Colon (tissue), 2 donors: Measurements from ENCODE around the gene FGR.

ENCODE experiments used
- FAIRE-seq: peaks from 2 replicates; lab custom pipeline; 2012; peaks lifted over from hg19 to GRCh38; lab: Jason Lieb, UNC
- donor health status: control.
- donor health status: control.

The FGR gene

DNA sequence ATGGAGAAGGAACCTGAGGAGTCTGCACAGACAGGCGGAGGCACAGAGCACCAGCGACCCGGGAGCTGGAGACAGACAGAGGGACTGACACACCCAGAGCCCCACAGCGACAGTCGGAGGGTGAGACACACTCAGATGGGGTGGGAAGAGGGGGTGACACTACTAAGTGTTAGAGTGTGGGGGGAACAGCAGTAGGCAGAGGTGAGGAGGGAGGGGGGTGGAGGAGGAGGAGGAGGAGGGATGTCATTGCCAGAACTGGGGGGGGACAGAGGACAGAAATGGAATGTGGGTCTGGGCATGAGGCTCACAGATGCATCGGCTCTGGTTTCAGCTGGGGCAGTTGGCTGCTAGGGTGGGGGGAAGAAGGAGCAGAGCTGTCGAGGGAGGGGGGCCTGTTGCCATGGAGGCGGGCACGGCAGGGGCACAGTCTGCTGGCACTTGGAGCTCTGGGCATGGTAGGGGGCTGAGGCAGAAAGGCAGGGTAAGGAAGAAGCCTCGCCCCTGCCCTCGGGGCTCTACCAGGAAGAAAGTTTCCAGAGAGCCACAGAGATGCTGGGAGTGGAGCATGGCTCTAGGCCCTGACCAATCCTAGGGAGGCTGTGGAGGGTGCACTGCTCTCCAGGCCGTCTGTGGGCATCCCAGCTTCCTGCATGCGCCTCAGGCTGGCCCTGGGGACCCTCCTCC lies 68.4 kb downstream of the FGR start:
- no peak for FAIRE-seq

DNA sequence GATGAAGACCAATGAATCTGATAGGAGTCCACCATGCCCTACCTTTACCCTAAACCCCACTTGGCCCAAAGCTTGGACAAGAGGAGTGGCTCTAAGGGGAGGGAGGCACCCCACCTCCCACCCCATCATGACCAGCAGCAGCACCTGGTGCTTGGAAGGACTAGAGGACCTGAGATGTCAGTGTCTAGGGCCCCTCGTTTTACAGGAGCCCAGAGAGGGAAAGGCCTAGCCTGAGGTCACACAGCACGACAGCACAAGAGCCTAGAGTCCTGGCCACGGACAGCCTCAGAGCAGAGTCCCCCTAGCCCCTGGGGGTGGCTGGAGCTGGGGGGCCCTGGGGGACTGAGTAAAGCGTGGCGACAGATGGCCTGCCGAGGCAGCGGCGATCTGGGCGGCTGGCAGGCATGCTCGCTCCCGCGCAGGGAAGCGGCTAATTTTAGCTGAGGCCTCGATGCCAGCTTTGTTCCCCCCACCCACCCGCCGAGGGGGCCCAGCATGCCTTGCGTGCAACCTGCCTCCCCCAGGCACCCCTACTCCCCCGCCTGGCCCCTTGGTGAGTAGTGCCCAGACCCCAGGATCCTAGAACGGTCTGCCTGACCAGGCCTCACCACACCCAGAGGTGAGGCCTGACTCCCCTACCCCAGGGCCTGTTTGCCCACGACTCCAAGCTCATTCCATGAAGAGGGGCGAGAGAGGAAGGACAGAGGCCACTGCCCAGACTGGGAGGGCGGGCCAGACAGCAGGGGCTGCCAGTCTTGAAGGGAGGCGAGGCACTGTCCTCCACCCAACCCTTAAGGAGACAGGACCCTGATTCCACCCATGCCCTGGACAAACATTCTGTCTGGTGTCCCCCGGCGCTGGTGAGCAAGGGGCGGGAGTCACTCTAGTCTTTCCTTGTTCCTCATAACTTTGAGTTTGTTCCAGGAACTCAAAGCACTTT lies 70.0 kb downstream of the FGR start:
- FAIRE-seq, result no peak

DNA sequence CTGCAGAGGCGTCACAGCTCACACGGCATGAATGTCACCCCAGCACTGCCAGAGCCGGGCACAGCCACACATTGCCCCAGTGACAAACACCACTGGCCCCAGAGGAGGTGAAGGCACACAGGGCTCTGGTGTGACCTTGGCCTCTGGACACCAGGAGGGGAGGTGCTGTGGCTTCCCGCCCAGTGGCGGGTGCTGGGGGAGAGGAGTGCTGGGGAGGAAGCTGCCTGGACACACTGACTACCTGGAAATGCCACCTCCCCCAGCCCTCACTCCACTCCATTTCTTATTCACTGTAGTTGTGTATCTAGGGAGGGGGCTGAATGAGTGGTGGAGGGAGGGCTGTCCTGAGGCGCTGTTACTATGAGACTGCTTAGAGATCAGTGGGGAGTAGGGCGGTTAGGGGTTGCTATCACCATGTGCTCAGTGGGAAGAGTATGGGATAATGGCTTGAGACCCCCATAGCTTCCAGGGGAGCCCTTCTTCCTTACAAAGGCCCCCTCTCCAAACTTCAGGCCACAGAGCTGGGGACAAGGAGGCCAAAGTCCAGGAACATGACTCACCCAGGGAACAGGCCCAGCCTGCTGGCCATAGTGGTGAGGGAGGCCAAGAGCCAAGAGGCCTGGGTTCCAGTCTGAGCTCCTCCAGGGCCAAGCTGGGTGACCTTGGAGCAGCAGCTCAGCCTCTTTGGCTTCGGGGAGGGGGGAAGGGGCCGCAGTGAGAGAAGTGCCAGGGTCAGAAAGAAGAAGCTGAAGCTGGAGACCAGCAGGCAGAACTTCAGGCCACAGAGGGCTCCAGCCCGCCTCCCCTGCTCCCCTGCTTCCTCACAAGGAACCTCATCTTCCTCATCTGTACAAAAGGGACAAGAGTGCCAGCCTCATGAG lies 71.2 kb downstream of the FGR start:
- FAIRE-seq, result no peak

DNA sequence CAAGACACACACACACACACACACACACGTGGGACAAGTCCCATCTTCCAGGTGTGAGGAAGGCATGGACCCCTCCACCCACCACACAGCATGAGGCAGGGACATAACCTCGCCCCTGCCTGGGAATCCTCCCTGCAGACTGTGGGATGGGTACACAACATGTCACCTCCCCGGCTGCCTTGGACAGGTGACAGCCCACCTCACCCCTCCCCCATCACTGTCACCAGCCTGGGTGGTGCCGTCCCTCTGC lies 71.7 kb downstream of the FGR start:
- FAIRE-seq, result no peak

DNA sequence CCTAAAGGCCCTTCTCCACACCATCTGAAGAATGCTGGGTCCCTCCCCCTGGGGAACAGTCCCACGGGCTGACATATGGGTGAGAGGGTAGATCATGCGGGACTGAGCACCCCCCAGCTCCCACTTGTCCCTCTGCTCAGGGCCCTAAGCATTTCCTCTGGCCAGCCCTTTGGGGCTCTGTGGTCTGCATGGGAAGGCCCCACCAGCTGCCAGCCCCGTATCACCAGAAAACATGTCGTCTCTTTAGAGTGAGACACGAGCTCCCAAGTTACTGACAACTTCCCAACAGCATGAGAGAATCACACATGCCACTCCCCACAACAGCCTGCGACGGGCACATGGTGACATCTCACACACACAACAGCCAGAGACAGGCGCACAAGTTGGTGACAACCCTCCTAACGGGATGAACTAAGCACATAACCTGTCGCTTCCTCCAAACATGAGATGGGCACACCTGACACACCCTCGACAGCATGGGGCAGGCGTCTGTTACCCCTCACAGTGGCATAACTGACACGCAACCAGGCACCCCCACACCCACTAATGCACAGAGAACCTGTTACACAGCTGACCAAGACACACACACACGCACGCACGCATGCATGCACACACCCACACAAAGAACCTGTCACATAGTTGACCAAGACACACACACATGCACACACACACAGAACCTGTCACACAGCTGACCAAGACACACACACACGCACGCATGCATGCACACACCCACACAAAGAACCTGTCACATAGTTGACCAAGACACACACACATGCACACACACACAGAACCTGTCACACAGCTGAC lies 72.2 kb downstream of the FGR start:
- no peak for FAIRE-seq
